ENCODE results near the gene COL6A3.
A peak's percentile ranks its signal among the peaks of the same experiment; 100 is the strongest.
"Not testable (repeated sequence)": the region's sequence is repeated elsewhere in the genome, so short reads cannot be mapped to it uniquely, and the experiment has no call there.

COL6A3 gene

GRCh38 chr2:237412988-237413776 lies 782 bp downstream of the COL6A3 start:
- no peaks in the 10 kb centered on the region for H3K27me3 ChIP-seq (ENCODE audit: insufficient read depth, low read length)
- peaks cover 65% of the 10 kb centered on the region for H3K79me2 ChIP-seq (ENCODE audit: control insufficient read depth, insufficient read depth, low read length, unreplicated experiment)
- peaks cover 31% of the 10 kb centered on the region; the same call in 1 of the 2 replicates for H3K36me3 ChIP-seq (ENCODE audit: insufficient read depth, low read length)
- no peak overlapping the region for H2AFZ ChIP-seq (ENCODE audit: low read length, unreplicated experiment)
- H3K27ac ChIP-seq (ENCODE audit: low read depth, low read length), result peak overlapping the region; percentile 90
- peak overlapping the region; percentile 93 for H3K4me3 ChIP-seq (ENCODE audit: low read depth, low read length)
- peaks cover 8% of the 10 kb centered on the region for H3K4me1 ChIP-seq (ENCODE audit: control insufficient read depth, insufficient read depth, low read length, unreplicated experiment)

GRCh38 chr2:237412646-237412987 lies 1.3 kb downstream of the COL6A3 start:
- H3K4me3 ChIP-seq (ENCODE audit: low read depth, low read length), result peak overlapping the region; percentile 93
- H3K27ac ChIP-seq (ENCODE audit: low read depth, low read length), result peak overlapping the region; percentile 90
- H3K4me1 ChIP-seq (ENCODE audit: control insufficient read depth, insufficient read depth, low read length, unreplicated experiment), result peaks cover 12% of the 10 kb centered on the region
- no peaks in the 10 kb centered on the region for H3K27me3 ChIP-seq (ENCODE audit: insufficient read depth, low read length)
- peaks cover 36% of the 10 kb centered on the region for H3K36me3 ChIP-seq (ENCODE audit: insufficient read depth, low read length)
- H3K79me2 ChIP-seq (ENCODE audit: control insufficient read depth, insufficient read depth, low read length, unreplicated experiment), result peaks cover 71% of the 10 kb centered on the region
- no peak overlapping the region for H2AFZ ChIP-seq (ENCODE audit: low read length, unreplicated experiment)

DNA sequence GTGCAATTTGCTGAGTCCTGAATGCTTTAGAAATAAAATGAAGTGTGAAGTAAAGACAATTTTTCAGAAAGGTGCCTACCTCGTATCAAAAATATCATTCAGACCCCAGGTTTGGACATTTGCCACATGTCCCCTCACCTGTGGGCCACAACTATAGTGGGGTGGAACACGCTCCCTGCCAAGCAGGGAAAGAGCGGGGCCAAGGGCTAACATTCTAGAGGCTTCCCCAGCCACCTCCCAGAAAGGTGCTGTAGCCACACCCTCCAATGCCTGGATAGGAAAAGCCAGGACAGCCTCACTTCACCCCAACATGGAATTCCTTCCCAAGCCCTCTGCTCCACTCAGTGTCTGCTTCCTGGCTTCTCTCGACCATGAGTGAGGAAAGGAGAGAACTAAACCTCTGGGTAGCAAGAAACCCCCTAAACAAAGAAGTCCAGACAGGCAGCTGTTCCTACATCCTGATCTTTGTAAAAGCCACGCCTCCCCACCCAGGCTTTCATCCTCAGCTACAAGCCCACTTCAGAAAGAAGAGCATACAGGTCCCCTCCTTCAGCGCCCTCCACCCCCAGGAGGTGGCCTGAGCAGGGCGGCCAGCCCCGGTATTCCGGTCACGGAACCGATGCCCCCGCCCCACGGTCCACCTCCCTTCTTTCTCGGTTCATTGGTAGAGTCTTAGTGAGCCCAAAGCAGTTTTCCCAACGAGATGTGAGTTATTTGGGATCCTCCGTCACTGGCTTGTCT lies 2.1 kb downstream of the COL6A3 start:
- Histone ChIP-seq H3K4me1 (ENCODE audit: control insufficient read depth, insufficient read depth, low read length, unreplicated experiment) (peaks cover 20% of the 10 kb centered on the region), H3K27ac (ENCODE audit: low read depth, low read length) (peak overlapping the region; percentile 90), H3K27me3 (ENCODE audit: insufficient read depth, low read length) (no peaks in the 10 kb centered on the region), H3K36me3 (ENCODE audit: insufficient read depth, low read length) (peaks cover 44% of the 10 kb centered on the region), H3K79me2 (ENCODE audit: control insufficient read depth, insufficient read depth, low read length, unreplicated experiment) (peaks cover 78% of the 10 kb centered on the region), H3K4me3 (ENCODE audit: low read depth, low read length) (peak overlapping the region; percentile 93), H2AFZ (ENCODE audit: low read length, unreplicated experiment) (no peak overlapping the region)

DNA sequence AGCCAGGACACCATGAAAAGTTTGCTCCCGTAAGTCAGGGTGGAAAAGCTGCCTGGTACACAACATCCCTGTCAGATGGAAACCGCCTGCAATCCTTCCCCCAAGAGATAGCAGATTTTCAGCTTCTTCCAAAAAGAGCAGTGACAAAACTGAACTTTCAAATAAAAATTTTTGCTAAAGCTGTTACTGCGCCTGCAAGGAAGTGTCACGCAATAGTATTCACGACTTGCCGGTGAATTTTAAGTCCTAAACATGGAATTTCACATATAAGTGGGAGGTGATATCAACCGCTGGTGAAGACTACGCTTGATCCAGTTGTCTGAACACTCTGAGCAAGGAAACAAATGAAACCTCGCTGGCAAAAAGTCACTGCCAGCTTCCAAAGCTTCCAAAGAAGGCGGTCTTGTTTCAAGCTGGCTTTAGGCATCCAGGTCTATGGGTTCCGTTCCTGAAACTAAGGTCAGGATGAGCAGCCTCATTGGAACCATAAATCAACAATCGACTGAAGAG lies 2.8 kb downstream of the COL6A3 start:
- H3K27ac ChIP-seq (ENCODE audit: low read depth, low read length), result peak overlapping the region; percentile 90
- peak overlapping the region; percentile 93 for H3K4me3 ChIP-seq (ENCODE audit: low read depth, low read length)
- peaks cover 45% of the 10 kb centered on the region for H3K36me3 ChIP-seq (ENCODE audit: insufficient read depth, low read length)
- H3K4me1 ChIP-seq (ENCODE audit: control insufficient read depth, insufficient read depth, low read length, unreplicated experiment), result peaks cover 27% of the 10 kb centered on the region
- H3K79me2 ChIP-seq (ENCODE audit: control insufficient read depth, insufficient read depth, low read length, unreplicated experiment), result peaks cover 85% of the 10 kb centered on the region
- no peaks in the 10 kb centered on the region for H3K27me3 ChIP-seq (ENCODE audit: insufficient read depth, low read length)
- H2AFZ ChIP-seq (ENCODE audit: low read length, unreplicated experiment), result no peak overlapping the region

- Histone ChIP-seq H3K36me3 (ENCODE audit: insufficient read depth, low read length) (peaks cover 60% of the 10 kb centered on the region), H3K4me3 (ENCODE audit: low read depth, low read length) (peak overlapping the region; percentile 93), H3K4me1 (ENCODE audit: control insufficient read depth, insufficient read depth, low read length, unreplicated experiment) (peaks cover 46% of the 10 kb centered on the region)
These were observed 4.7 kb downstream of the COL6A3 start for GRCh38 chr2:237409263-237409662.

DNA sequence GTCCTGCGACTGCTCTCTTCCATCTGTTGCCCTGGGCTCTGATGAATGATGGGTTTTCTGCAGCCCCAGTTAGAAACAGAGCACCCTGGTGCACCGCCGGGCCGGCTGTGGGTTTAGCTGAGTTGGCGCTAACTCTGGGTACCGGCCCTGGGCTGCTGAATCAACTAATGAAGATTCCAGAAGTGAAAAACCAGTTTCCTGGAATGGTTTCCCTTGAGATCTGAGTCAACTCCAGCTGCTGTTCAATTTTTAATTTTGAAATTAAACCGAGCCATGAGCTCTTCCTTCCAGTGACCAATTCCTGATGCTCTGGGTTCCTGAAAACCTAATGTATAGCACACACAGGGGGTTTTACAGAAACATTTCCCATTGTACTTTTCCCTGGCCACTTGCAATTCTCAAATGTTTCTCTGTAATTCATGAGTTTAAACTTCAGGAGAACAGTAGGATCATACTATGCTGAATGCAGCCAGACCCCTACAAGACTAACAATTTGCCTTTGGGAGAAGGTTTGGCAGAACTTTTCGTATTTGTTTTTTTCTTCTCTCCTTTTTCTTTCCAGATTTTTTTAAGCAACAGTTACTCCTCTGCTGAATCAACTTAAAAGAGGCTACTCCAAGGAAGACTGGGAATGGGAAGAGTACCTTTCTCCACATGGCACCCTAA lies 5.5 kb downstream of the COL6A3 start:
- no peak overlapping the region for H2AFZ ChIP-seq (ENCODE audit: low read length, unreplicated experiment)
- H3K27ac ChIP-seq (ENCODE audit: low read depth, low read length), result peak overlapping the region; percentile 90
- peaks cover 54% of the 10 kb centered on the region for H3K4me1 ChIP-seq (ENCODE audit: control insufficient read depth, insufficient read depth, low read length, unreplicated experiment)
- H3K79me2 ChIP-seq (ENCODE audit: control insufficient read depth, insufficient read depth, low read length, unreplicated experiment), result peaks cover 99% of the 10 kb centered on the region
- H3K4me3 ChIP-seq (ENCODE audit: low read depth, low read length), result peak overlapping the region; percentile 93
- H3K36me3 ChIP-seq (ENCODE audit: insufficient read depth, low read length), result peaks cover 59% of the 10 kb centered on the region
- H3K27me3 ChIP-seq (ENCODE audit: insufficient read depth, low read length), result no peaks in the 10 kb centered on the region

More at GRCh38 chr2:237409263-237409662, 4.7 kb downstream of the COL6A3 start:
- H3K27ac ChIP-seq (ENCODE audit: low read depth, low read length), result peak overlapping the region; percentile 90
- H3K79me2 ChIP-seq (ENCODE audit: control insufficient read depth, insufficient read depth, low read length, unreplicated experiment), result peaks cover 98% of the 10 kb centered on the region
- H2AFZ ChIP-seq (ENCODE audit: low read length, unreplicated experiment); H3K27me3 ChIP-seq (ENCODE audit: insufficient read depth, low read length): not testable (repeated sequence)

DNA sequence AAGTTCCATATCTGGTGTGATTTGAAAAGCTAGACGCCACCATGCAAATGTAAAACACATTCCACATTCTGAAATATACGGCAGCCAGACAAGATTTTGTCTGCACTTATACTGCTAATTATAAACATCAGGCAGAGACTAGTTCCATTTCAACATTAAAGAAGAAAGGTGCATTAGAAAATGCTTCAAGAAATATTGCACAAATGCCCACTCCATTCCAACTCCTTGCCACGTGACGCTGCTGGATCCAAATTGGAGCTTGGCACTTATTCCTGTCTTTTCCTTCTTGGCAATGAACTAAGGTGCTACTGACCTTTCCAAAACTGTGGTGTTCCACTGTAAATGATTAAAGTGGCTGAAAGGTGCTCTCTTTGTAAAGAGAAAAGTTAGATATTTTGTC lies 6.3 kb downstream of the COL6A3 start:
- H3K27me3 ChIP-seq (ENCODE audit: insufficient read depth, low read length), result no peaks in the 10 kb centered on the region
- H3K36me3 ChIP-seq (ENCODE audit: insufficient read depth, low read length), result peaks cover 58% of the 10 kb centered on the region
- peak overlapping the region; percentile 90 for H3K27ac ChIP-seq (ENCODE audit: low read depth, low read length)

GRCh38 chr2:237406371-237406895 lies 7.5 kb downstream of the COL6A3 start:
- Histone ChIP-seq H3K27ac (ENCODE audit: low read depth, low read length) (peak overlapping the region; percentile 90), H2AFZ (ENCODE audit: low read length, unreplicated experiment) (no peak overlapping the region), H3K4me1 (ENCODE audit: control insufficient read depth, insufficient read depth, low read length, unreplicated experiment) (peaks cover 74% of the 10 kb centered on the region), H3K27me3 (ENCODE audit: insufficient read depth, low read length) (no peaks in the 10 kb centered on the region), H3K4me3 (ENCODE audit: low read depth, low read length) (peak overlapping the region; percentile 59), H3K36me3 (ENCODE audit: insufficient read depth, low read length) (peaks cover 58% of the 10 kb centered on the region), H3K79me2 (ENCODE audit: control insufficient read depth, insufficient read depth, low read length, unreplicated experiment) (peaks cover 99% of the 10 kb centered on the region)

More for the DNA sequence above, 6.3 kb downstream of the COL6A3 start:
- peaks cover 99% of the 10 kb centered on the region for H3K79me2 ChIP-seq (ENCODE audit: control insufficient read depth, insufficient read depth, low read length, unreplicated experiment)
- peak overlapping the region; percentile 93 for H3K4me3 ChIP-seq (ENCODE audit: low read depth, low read length)
- H3K4me1 ChIP-seq (ENCODE audit: control insufficient read depth, insufficient read depth, low read length, unreplicated experiment), result peaks cover 61% of the 10 kb centered on the region
- no peak overlapping the region for H2AFZ ChIP-seq (ENCODE audit: low read length, unreplicated experiment)

GRCh38 chr2:237405605-237406004 lies 8.4 kb downstream of the COL6A3 start:
- Histone ChIP-seq H2AFZ (ENCODE audit: low read length, unreplicated experiment) (no peak overlapping the region), H3K27me3 (ENCODE audit: insufficient read depth, low read length) (no peaks in the 10 kb centered on the region), H3K36me3 (ENCODE audit: insufficient read depth, low read length) (peaks cover 50% of the 10 kb centered on the region), H3K4me3 (ENCODE audit: low read depth, low read length) (peak overlapping the region; percentile 59), H3K79me2 (ENCODE audit: control insufficient read depth, insufficient read depth, low read length, unreplicated experiment) (peaks cover 99% of the 10 kb centered on the region), H3K4me1 (ENCODE audit: control insufficient read depth, insufficient read depth, low read length, unreplicated experiment) (peaks cover 82% of the 10 kb centered on the region), H3K27ac (ENCODE audit: low read depth, low read length) (peak overlapping the region; percentile 90)

DNA sequence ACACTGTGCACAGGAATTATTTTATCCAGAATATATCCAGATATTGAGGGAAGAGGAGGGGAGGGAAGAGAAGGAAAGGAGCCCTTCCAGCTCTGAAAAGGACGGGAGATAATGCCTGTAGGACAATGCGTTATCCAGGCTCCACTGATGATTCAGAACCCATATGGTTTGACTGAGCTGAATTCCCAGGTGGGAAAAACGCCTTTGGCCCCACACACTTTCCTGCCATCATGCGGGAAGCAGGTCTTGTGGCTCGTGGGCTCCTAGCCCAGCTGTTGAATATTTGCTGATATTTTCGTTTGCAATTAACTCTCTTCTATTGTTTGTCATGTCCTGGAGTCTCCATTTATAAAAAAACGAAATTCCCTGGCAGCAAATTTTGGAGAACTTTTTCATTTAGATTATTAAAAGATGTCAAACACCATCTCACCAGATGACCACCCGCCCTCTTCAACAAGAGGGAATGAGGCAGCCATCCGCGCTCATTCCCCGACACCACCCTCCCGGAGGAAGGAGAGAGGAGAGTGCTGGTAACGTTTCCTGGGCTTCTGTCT lies 8.9 kb downstream of the COL6A3 start:
- Histone ChIP-seq H3K79me2 (ENCODE audit: control insufficient read depth, insufficient read depth, low read length, unreplicated experiment) (peaks cover 99% of the 10 kb centered on the region), H3K27me3 (ENCODE audit: insufficient read depth, low read length) (no peaks in the 10 kb centered on the region)

More for the DNA sequence above, 8.9 kb downstream of the COL6A3 start:
- H3K4me3 ChIP-seq (ENCODE audit: low read depth, low read length), result peak overlapping the region; percentile 59
- H2AFZ ChIP-seq (ENCODE audit: low read length, unreplicated experiment), result no peak overlapping the region
- peak overlapping the region; percentile 90 for H3K27ac ChIP-seq (ENCODE audit: low read depth, low read length)
- peaks cover 49% of the 10 kb centered on the region for H3K36me3 ChIP-seq (ENCODE audit: insufficient read depth, low read length)
- H3K4me1 ChIP-seq (ENCODE audit: control insufficient read depth, insufficient read depth, low read length, unreplicated experiment), result peaks cover 87% of the 10 kb centered on the region
